Measurements from ENCODE around the gene GJA5. TPM values are rescaled to one million over a fixed set of nuclear protein-coding genes. Genes with fewer than 3 reads are reported as not detected.

GJA5 gene
- total RNA-seq = not detected

- DNase-seq (no peak), ATAC-seq (no peak)
- Mint-ChIP-seq H3K4me1 (ENCODE audit: low read depth) (peaks cover 29% of the 10 kb centered on the region), H3K9me3 (ENCODE audit: insufficient read depth) (no peaks in the 10 kb centered on the region), H3K27ac (peak within 1 kb of the TSS; percentile 78), H3K4me3 (no peak within 1 kb of the TSS), H3K27me3 (ENCODE audit: low read depth) (peaks cover 6% of the 10 kb centered on the region), H3K36me3 (ENCODE audit: low read depth) (no peaks in the 10 kb centered on the region)
- CTCF ChIA-PET = no interaction called here
- POLR2A ChIA-PET = no interaction called here
Measured at GRCh38 chr1:147760481-147761260, at the start of gene GJA5. TSS of gene GJA5 (minus strand) at chr1:147760602. CDS start at chr1:147759238, 1,364 bp downstream.

GRCh38 chr1:147809236-147809635, 48.8 kb upstream of the GJA5 start:
- Mint-ChIP-seq H3K27ac (no peak overlapping the region), H3K27me3 (ENCODE audit: low read depth) (peaks cover 2% of the 10 kb centered on the region), H3K4me3 (no peak overlapping the region), H3K36me3 (ENCODE audit: low read depth) (no peaks in the 10 kb centered on the region), H3K4me1 (ENCODE audit: low read depth) (no peaks in the 10 kb centered on the region), H3K9me3 (ENCODE audit: insufficient read depth) (no peaks in the 10 kb centered on the region)
- CTCF ChIA-PET = no interaction called here
- POLR2A ChIA-PET = no interaction called here
- no peak for ATAC-seq
- no peak for DNase-seq

GRCh38 chr1:147808025-147808424, 47.6 kb upstream of the GJA5 start:
- H3K27me3 Mint-ChIP-seq (ENCODE audit: low read depth) = peaks cover 2% of the 10 kb centered on the region
- H3K4me3 Mint-ChIP-seq = no peak overlapping the region

GRCh38 chr1:147807405-147807804, 47.0 kb upstream of the GJA5 start:
- Mint-ChIP-seq H3K9me3 (ENCODE audit: insufficient read depth) (no peaks in the 10 kb centered on the region), H3K36me3 (ENCODE audit: low read depth) (no peaks in the 10 kb centered on the region), H3K4me1 (ENCODE audit: low read depth) (no peaks in the 10 kb centered on the region), H3K27me3 (ENCODE audit: low read depth) (peaks cover 2% of the 10 kb centered on the region), H3K4me3 (no peak overlapping the region), H3K27ac (no peak overlapping the region)
- POLR2A ChIA-PET = no interaction called here
- no peak for DNase-seq
- ATAC-seq = no peak
- CTCF ChIA-PET = no interaction called here

More at GRCh38 chr1:147808025-147808424, 47.6 kb upstream of the GJA5 start:
- ATAC-seq (no peak), DNase-seq (no peak)
- H3K4me1 Mint-ChIP-seq (ENCODE audit: low read depth) = no peaks in the 10 kb centered on the region
- no peak overlapping the region for H3K27ac Mint-ChIP-seq
- CTCF ChIA-PET = no interaction called here
- POLR2A ChIA-PET = no interaction called here
- H3K36me3 Mint-ChIP-seq (ENCODE audit: low read depth) = no peaks in the 10 kb centered on the region
- no peaks in the 10 kb centered on the region for H3K9me3 Mint-ChIP-seq (ENCODE audit: insufficient read depth)

- ChIA-PET CTCF (no interaction called here), POLR2A (no interaction called here)
- no peaks in the 10 kb centered on the region for H3K4me1 Mint-ChIP-seq (ENCODE audit: low read depth)
- no peaks in the 10 kb centered on the region for H3K9me3 Mint-ChIP-seq (ENCODE audit: insufficient read depth)
- no peak overlapping the region for H3K27ac Mint-ChIP-seq
- no peak for DNase-seq
- no peak for ATAC-seq
- H3K4me3 Mint-ChIP-seq = no peak overlapping the region
- H3K36me3 Mint-ChIP-seq (ENCODE audit: low read depth) = no peaks in the 10 kb centered on the region
- peaks cover 2% of the 10 kb centered on the region for H3K27me3 Mint-ChIP-seq (ENCODE audit: low read depth)
Measured at GRCh38 chr1:147804942-147805723, 44.7 kb upstream of the GJA5 start.

GRCh38 chr1:147800804-147801203, 40.4 kb upstream of the GJA5 start:
- Mint-ChIP-seq H3K9me3 (ENCODE audit: insufficient read depth) (no peaks in the 10 kb centered on the region), H3K4me1 (ENCODE audit: low read depth) (no peaks in the 10 kb centered on the region), H3K27ac (no peak overlapping the region), H3K36me3 (ENCODE audit: low read depth) (no peaks in the 10 kb centered on the region), H3K4me3 (no peak overlapping the region), H3K27me3 (ENCODE audit: low read depth) (peaks cover 10% of the 10 kb centered on the region)
- ATAC-seq (no peak), DNase-seq (no peak)
- ChIA-PET POLR2A (no interaction called here), CTCF (no interaction called here)

GRCh38 chr1:147798731-147799130, 38.3 kb upstream of the GJA5 start:
- Mint-ChIP-seq H3K4me1 (ENCODE audit: low read depth) (no peaks in the 10 kb centered on the region), H3K27ac (no peak overlapping the region), H3K9me3 (ENCODE audit: insufficient read depth) (no peaks in the 10 kb centered on the region), H3K36me3 (ENCODE audit: low read depth) (no peaks in the 10 kb centered on the region), H3K4me3 (no peak overlapping the region), H3K27me3 (ENCODE audit: low read depth) (peaks cover 17% of the 10 kb centered on the region)
- POLR2A ChIA-PET = no interaction called here
- ATAC-seq = no peak
- CTCF ChIA-PET = no interaction called here
- DNase-seq = no peak

GRCh38 chr1:147794570-147794969, 34.2 kb upstream of the GJA5 start:
- no peak for ATAC-seq
- Mint-ChIP-seq H3K27ac (no peak overlapping the region), H3K4me1 (ENCODE audit: low read depth) (no peaks in the 10 kb centered on the region), H3K36me3 (ENCODE audit: low read depth) (no peaks in the 10 kb centered on the region), H3K27me3 (ENCODE audit: low read depth) (peaks cover 17% of the 10 kb centered on the region), H3K4me3 (no peak overlapping the region), H3K9me3 (ENCODE audit: insufficient read depth) (no peaks in the 10 kb centered on the region)
- ChIA-PET POLR2A (no interaction called here), CTCF (interaction anchor here (1.6 kb wide), 1 partner anchor 14 kb away, joined by 4 read pairs; no protein-coding TSS in a partner anchor)
- DNase-seq = no peak

- no peak for DNase-seq
- no peaks in the 10 kb centered on the region for H3K4me1 Mint-ChIP-seq (ENCODE audit: low read depth)
- peaks cover 26% of the 10 kb centered on the region for H3K27me3 Mint-ChIP-seq (ENCODE audit: low read depth)
- H3K36me3 Mint-ChIP-seq (ENCODE audit: low read depth) = no peaks in the 10 kb centered on the region
- CTCF ChIA-PET = no interaction called here
- no peak for ATAC-seq
- H3K4me3 Mint-ChIP-seq = no peak overlapping the region
- POLR2A ChIA-PET = no interaction called here
- H3K9me3 Mint-ChIP-seq (ENCODE audit: insufficient read depth) = no peaks in the 10 kb centered on the region
- no peak overlapping the region for H3K27ac Mint-ChIP-seq
Measured at GRCh38 chr1:147791876-147792275, 31.5 kb upstream of the GJA5 start.

- H3K4me3 Mint-ChIP-seq = no peak overlapping the region
- no peaks in the 10 kb centered on the region for H3K9me3 Mint-ChIP-seq (ENCODE audit: insufficient read depth)
Measured at GRCh38 chr1:147787765-147788164, 27.4 kb upstream of the GJA5 start.

GRCh38 chr1:147786536-147786935, 26.1 kb upstream of the GJA5 start:
- DNase-seq (no peak), ATAC-seq (no peak)
- CTCF ChIA-PET = no interaction called here
- POLR2A ChIA-PET = no interaction called here
- H3K4me3 Mint-ChIP-seq = no peak overlapping the region
- no peaks in the 10 kb centered on the region for H3K36me3 Mint-ChIP-seq (ENCODE audit: low read depth)
- H3K9me3 Mint-ChIP-seq (ENCODE audit: insufficient read depth) = no peaks in the 10 kb centered on the region
- H3K27me3 Mint-ChIP-seq (ENCODE audit: low read depth) = peaks cover 27% of the 10 kb centered on the region
- no peak overlapping the region for H3K27ac Mint-ChIP-seq
- H3K4me1 Mint-ChIP-seq (ENCODE audit: low read depth) = no peaks in the 10 kb centered on the region

More at GRCh38 chr1:147787765-147788164, 27.4 kb upstream of the GJA5 start:
- CTCF ChIA-PET = no interaction called here
- Mint-ChIP-seq H3K36me3 (ENCODE audit: low read depth) (no peaks in the 10 kb centered on the region), H3K4me1 (ENCODE audit: low read depth) (no peaks in the 10 kb centered on the region), H3K27me3 (ENCODE audit: low read depth) (peaks cover 16% of the 10 kb centered on the region), H3K27ac (no peak overlapping the region)
- ATAC-seq (no peak), DNase-seq (no peak)
- POLR2A ChIA-PET = no interaction called here

- DNase-seq (no peak), ATAC-seq (no peak)
- Mint-ChIP-seq H3K4me1 (ENCODE audit: low read depth) (no peaks in the 10 kb centered on the region), H3K27me3 (ENCODE audit: low read depth) (peaks cover 28% of the 10 kb centered on the region), H3K36me3 (ENCODE audit: low read depth) (no peaks in the 10 kb centered on the region), H3K9me3 (ENCODE audit: insufficient read depth) (no peaks in the 10 kb centered on the region), H3K4me3 (no peak overlapping the region), H3K27ac (no peak overlapping the region)
- ChIA-PET POLR2A (no interaction called here), CTCF (interaction anchor here (2.2 kb wide), 1 partner anchor 107 kb away, joined by 6 read pairs; no protein-coding TSS in a partner anchor)
Measured at GRCh38 chr1:147785794-147786506, 25.5 kb upstream of the GJA5 start.

Measured in activated CD8-positive, alpha-beta T cell treated with anti-CD3 and anti-CD28 coated beads, Interleukin-2, amount 10 ng/mL, durations not matched to agents 7 days and 5 days (primary cell).